Measurements from ENCODE around the gene METTL8. TPM values are rescaled to one million over a fixed set of nuclear protein-coding genes. Genes with fewer than 3 reads are reported as not detected.

Gene METTL8
- total RNA-seq, 1 experiment from 2014 or later, result 34.4 TPM

DNA sequence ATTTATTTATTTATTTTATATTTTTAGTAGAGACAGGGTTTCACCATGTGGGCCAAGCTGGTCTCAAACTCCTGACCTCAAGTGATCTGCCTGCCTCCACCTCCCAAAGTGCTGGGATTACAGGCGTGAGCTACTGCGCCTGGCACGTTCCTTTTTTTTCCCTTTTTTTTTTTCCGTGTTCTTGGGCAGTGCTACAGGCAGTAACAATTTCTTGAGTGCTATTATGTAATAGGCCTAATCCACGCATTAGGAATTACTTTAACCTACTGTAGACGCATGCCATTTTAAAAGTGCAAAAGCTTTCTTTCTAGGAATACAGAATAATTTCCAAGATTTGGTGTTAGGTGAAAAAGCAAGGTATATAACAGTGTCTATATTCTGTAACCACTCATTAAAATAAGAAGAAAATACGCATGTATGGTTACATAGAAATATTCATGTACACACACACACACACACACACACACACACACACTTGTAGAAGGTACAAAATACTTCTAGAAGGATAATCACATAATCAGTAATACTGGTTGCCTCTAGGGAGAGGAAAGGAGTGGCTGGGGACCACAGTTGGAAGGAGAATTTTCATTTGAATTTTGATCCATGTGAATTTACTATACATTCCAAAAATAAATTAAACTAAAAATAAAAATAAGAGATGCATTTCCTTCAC lies 92.3 kb downstream of the METTL8 start (continued):
- TF ChIP-seq, protein P1, sequence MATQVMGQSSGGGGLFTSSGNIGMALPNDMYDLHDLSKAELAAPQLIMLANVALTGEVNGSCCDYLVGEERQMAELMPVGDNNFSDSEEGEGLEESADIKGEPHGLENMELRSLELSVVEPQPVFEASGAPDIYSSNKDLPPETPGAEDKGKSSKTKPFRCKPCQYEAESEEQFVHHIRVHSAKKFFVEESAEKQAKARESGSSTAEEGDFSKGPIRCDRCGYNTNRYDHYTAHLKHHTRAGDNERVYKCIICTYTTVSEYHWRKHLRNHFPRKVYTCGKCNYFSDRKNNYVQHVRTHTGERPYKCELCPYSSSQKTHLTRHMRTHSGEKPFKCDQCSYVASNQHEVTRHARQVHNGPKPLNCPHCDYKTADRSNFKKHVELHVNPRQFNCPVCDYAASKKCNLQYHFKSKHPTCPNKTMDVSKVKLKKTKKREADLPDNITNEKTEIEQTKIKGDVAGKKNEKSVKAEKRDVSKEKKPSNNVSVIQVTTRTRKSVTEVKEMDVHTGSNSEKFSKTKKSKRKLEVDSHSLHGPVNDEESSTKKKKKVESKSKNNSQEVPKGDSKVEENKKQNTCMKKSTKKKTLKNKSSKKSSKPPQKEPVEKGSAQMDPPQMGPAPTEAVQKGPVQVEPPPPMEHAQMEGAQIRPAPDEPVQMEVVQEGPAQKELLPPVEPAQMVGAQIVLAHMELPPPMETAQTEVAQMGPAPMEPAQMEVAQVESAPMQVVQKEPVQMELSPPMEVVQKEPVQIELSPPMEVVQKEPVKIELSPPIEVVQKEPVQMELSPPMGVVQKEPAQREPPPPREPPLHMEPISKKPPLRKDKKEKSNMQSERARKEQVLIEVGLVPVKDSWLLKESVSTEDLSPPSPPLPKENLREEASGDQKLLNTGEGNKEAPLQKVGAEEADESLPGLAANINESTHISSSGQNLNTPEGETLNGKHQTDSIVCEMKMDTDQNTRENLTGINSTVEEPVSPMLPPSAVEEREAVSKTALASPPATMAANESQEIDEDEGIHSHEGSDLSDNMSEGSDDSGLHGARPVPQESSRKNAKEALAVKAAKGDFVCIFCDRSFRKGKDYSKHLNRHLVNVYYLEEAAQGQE (IDR thresholded peaks at IDR 0.05; ENCODE audit: low read depth), result no peak

DNA sequence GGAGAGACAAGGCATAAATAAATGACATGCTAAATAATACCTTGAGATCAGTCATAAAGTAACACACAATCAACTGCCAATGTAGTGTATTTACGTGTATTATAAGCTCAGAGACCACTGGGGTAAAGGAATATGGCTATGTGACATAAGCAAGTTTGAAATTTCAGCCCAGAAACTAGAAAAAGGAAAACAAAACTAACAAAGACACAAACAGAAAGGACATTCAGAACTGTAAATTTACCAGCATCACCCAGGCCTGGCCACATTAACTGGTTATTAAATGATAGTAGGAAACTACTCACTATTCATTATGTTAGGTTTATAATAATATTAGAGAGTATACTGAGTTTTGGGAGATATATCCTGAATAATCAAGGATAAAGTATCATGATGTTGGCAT lies 98.8 kb downstream of the METTL8 start:
- no peak overlapping the region for H2AFZ ChIP-seq (ENCODE audit: low read depth, low read length, poor library complexity, severe bottlenecking)
- intact Hi-C loops (cut with micrococcal nuclease), result loop anchor here (10.0 kb wide), 1 partner anchor 1440 kb away; no protein-coding TSS in a partner anchor
- no peak overlapping the region for H3K9ac ChIP-seq (ENCODE audit: low read length)
- H3K27ac ChIP-seq (ENCODE audit: low read depth, low read length), result no peak overlapping the region
- H3K4me1 ChIP-seq (ENCODE audit: control insufficient read depth in 1 of 2, insufficient read depth in 2 of 2, low read length in 2 of 2), result 0 out of 4 replicates have a peak, but pooled peaks cover 0 to 3% of the 10 kb centered on the region in 2 experiments
- no peak for TF ChIP-seq POLR2A (IDR thresholded peaks at IDR 0.05; ENCODE audit: borderline replicate concordance, extremely low read depth, insufficient read depth, insufficient read length)
- TF ChIP-seq JUND (IDR thresholded peaks at IDR 0.05), result no peak
- TF ChIP-seq EZH2 (IDR thresholded peaks at IDR 0.05), result no peak
- no peak for TF ChIP-seq SP1 (IDR thresholded peaks at IDR 0.05; ENCODE audit: low read depth)
- TF ChIP-seq, protein P1 (IDR thresholded peaks at IDR 0.05; ENCODE audit: low read depth), result no peak
- TF ChIP-seq POLR2AphosphoS5 (IDR thresholded peaks at IDR 0.05; ENCODE audit: low read depth, low read length), result no peak
- TF ChIP-seq EZH2phosphoT487 (IDR thresholded peaks at IDR 0.05; ENCODE audit: borderline replicate concordance), result no peak
- no peak for TF ChIP-seq ZFX (IDR thresholded peaks at IDR 0.05)
- TF ChIP-seq ELF1 (IDR thresholded peaks at IDR 0.05; ENCODE audit: borderline replicate concordance, low read depth), result no peak
- TF ChIP-seq, protein P2, sequence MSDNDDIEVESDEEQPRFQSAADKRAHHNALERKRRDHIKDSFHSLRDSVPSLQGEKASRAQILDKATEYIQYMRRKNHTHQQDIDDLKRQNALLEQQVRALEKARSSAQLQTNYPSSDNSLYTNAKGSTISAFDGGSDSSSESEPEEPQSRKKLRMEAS (IDR thresholded peaks at IDR 0.05), result no peak
- TF ChIP-seq FOSL1 (IDR thresholded peaks at IDR 0.05; ENCODE audit: low read depth), result no peak
- no peak for TF ChIP-seq TCF7L2 (IDR thresholded peaks at IDR 0.05; ENCODE audit: borderline replicate concordance, extremely low read depth, insufficient read depth, insufficient read length)
- ChIA-PET CTCF (no interaction called here), RAD21 (ENCODE audit: low non-redundant PET in 1 of 2, low total read pairs in 2 of 2, uncharacterized antibody in 2 of 2, unreplicated experiment in 2 of 2) (no interaction called here), POLR2A (no interaction called here)
- no peaks in the 10 kb centered on the region for H3K9me2 ChIP-seq (ENCODE audit: insufficient read depth)
- H3K4me2 ChIP-seq (ENCODE audit: low read length), result no peak overlapping the region
- H3K36me3 ChIP-seq (ENCODE audit: control insufficient read depth in 1 of 2, insufficient read depth in 2 of 2, low read length in 2 of 2), result no peaks in the 10 kb centered on the region
- H3K27me3 ChIP-seq (ENCODE audit: insufficient read depth, low read length), result no peaks in the 10 kb centered on the region
- no peaks in the 10 kb centered on the region for H4K20me1 ChIP-seq (ENCODE audit: insufficient read depth)
- BruUV-seq (replicated peaks), result no TSS peak
- H3K4me3 ChIP-seq (replicated peaks in 1 of 2; ENCODE audit: low read depth in 1 of 2, low read length in 2 of 2), result no peak overlapping the region
- no peaks in the 10 kb centered on the region for H3K79me2 ChIP-seq (ENCODE audit: insufficient read depth, low read length)
- no peaks in the 10 kb centered on the region for H3K9me3 ChIP-seq (ENCODE audit: control insufficient read depth in 1 of 2, insufficient read depth in 1 of 2, low read depth in 1 of 2, low read length in 2 of 2)
- ATAC-seq (no peak), DNase-seq (ENCODE audit: low read depth, low spot score) (no peak)

Measured in HCT116 (cell line).